RWPE1 (cell line): ENCODE data around the gene FOCAD.

ENCODE experiments used
- CTCF ChIA-PET: fragments of 350-600 bp; sonication (Branson Sonifier 250); formaldehyde crosslinking; extraction: SDS; loops from one replicate; lab custom pipeline; 2021; lab: Yijun Ruan, JAX
- POLR2A ChIA-PET: fragments of 400-600 bp; formaldehyde crosslinking; extraction: SDS; loops from one replicate; lab custom pipeline; 2020; ENCODE audit warnings: antibody characterized with exemption; ENCODE audit not compliant: low non-redundant PET; lab: Yijun Ruan, JAX
- DNase-seq: peaks from one replicate; pipeline ENCODE4 v3.0.0; 2012; ENCODE audit warnings: low spot score
- H3K27ac ChIP-seq: fragments of 450-650 bp; 2 replicates; pipeline ENCODE4 v1.5.1; 2017
- CTCF ChIP-seq: fragments of 450-650 bp; conservative IDR thresholded peaks from 2 replicates; pipeline ENCODE4 v1.5.1; 2017; ENCODE audit warnings: low read depth, mild to moderate bottlenecking

The FOCAD gene

DNA sequence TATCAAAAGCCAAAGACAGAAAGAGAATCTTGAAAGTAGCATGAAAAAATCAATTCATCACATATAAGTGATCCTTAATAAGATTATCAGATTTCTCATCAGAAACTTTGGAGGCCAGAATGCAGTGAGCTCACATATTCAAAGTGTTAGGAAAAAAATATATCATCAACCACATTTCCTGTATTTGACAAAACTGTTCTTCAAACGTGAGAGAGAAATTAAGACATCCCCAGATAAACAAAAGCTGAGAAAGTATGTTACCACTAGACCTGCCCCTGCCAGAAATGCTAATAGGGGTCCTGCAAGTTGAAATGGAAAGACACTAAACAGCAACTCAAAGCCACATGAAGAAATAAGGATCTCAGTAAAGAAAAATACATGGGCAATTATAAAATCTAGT lies 317.5 kb downstream of the FOCAD start:
- no peak overlapping the region for H3K27ac ChIP-seq
- ChIA-PET POLR2A (no interaction called here), CTCF (interaction anchor here (0.6 kb wide), 1 partner anchor 480 kb away, joined by 6 read pairs; no protein-coding TSS in a partner anchor)
- TF ChIP-seq CTCF, result no peak
- DNase-seq, result no peak

DNA sequence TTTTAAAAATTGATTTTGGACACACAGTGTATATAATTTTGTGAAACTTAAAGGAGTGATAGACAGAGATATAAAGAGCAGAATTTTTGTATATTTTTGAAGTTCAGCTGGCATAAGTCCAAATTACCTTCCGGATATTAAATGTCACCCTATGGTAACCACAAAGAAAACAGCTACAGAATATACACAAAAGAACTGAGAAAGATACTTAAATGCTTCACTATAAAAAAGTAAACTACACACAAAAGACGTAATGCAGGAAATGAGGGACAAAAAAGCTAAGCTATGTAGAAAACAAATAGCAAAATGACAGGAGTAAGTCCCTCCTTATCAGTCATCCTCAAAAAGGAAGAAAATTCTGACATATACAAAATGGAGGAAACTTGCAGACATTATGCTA lies 318.0 kb downstream of the FOCAD start:
- no peak for TF ChIP-seq CTCF
- ChIA-PET POLR2A (no interaction called here), CTCF (interaction anchor here (0.6 kb wide), 1 partner anchor 728 kb away, joined by 3 read pairs; no protein-coding TSS in a partner anchor)
- H3K27ac ChIP-seq, result no peak overlapping the region
- DNase-seq, result no peak

DNA sequence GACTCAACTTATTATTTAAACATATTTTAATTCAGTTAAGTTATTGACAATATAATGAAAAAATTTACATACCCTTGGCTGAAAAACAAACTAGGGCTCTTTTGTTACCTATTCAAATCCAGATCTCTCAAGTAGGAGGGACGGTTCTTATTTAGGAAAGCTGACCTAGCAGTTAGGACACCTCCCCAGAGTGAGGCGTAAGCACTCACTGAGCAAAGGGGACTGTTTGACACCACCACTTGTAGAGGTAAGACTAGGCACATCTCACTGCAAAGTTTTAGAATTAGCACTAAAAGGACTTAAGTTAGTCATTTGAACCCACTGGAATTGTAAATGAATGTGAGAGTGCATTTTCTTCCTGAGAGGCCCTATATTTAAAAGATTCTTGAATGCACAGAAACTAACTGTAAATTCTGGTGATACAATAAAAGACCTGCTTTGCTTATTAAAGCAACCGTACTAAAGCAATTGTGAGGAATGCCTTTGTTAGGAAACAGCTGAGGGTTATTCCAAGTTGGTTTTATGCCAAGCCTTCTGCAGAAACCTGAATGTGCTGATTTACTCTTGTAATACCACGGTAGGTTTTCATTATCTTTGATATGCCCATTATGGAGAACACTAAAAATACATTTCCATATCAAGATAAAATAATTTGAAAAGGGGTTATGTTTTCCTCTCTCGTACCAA lies 331.2 kb downstream of the FOCAD start:
- no peak overlapping the region for H3K27ac ChIP-seq
- DNase-seq, result no peak
- no peak for TF ChIP-seq CTCF
- CTCF ChIA-PET, result no interaction called here
- POLR2A ChIA-PET, result no interaction called here

DNA sequence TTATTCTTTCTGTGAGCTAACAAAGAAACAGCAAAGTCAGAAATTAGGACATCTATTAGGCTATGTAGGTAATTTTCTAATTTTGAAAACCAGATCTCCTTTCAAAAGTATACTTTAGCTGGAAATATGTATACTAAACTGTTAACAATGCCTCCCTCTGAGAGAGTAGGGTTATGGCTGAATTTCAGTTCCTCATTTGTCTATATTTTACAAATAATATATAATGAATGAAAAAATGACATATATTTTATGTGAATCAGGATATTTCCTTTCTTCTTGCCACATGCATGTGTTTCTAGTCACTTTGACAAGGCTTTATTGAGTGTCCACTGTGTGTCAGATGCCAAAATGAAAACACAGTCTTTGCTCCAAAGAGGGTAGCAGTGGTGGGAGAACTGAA lies 331.9 kb downstream of the FOCAD start:
- ChIA-PET POLR2A (no interaction called here), CTCF (no interaction called here)
- no peak overlapping the region for H3K27ac ChIP-seq

DNA sequence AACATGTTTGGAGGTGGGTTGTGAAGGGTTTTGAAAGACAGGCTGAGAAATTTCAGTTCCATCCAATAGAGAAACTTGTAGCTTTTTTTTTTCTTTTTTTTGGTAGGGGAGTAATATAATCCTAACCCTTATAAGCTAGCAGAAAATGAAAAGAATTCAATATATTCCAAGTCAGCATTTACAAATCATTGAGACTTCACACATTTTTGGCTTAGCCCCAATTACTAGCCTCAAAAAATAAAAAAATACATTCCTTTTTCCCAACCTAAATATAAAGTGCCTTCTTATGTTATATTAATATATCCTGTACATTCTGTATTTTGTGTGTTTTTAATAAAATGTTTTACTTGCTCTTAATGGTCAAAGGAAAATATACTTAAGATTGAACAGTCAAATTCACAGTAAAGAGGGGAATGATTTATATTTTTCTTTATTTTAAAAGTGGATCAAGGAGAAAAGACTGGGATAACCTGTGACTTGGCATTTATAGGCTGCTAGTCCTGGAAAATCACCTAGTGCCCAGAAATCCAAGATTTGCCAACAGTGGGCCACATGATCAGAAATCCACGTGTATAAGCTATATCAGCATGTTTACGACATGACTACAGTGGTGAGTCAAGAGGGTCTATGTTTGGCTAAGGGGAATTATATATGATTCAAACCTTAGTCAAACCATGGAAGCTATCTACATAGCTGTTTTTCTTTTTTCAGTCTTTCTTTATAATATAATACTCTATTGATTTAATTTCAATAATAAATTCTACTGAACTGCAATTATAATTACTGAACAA lies 332.8 kb downstream of the FOCAD start:
- peak; percentile 90 for DNase-seq
- no peak overlapping the region for H3K27ac ChIP-seq
- CTCF ChIA-PET, result no interaction called here
- POLR2A ChIA-PET, result no interaction called here
- TF ChIP-seq CTCF, result no peak

More for the DNA sequence above, 331.9 kb downstream of the FOCAD start:
- DNase-seq, result no peak
- TF ChIP-seq CTCF, result no peak

- DNase-seq, result no peak
- POLR2A ChIA-PET, result no interaction called here
- TF ChIP-seq CTCF, result no peak
- no peak overlapping the region for H3K27ac ChIP-seq
- CTCF ChIA-PET, result no interaction called here
These were observed 334.1 kb downstream of the FOCAD start for GRCh38 chr9:21018177-21018576.
